Activated naive CD4-positive, alpha-beta T cell (primary cell): ENCODE measurements around the gene SCLY.

ENCODE experiments used
- DNase-seq, 4 experiments: peaks; one replicate each; lab custom pipeline; 2025; lab: John Stamatoyannopoulos, UW

The SCLY gene

GRCh38 chr2:238097988-238098871 is 37.4 kb downstream of the SCLY start:
- DNase-seq, result no peak

- DNase-seq, result no peak
Measured at GRCh38 chr2:238098901-238099713, 38.3 kb downstream of the SCLY start.

- DNase-seq, result no peak
Measured at GRCh38 chr2:238099714-238100048, 38.9 kb downstream of the SCLY start.

- DNase-seq, result no peak
Measured at GRCh38 chr2:238100049-238100820, 39.4 kb downstream of the SCLY start, which contains the start of gene ESPNL. Gene ESPNL (plus strand): TSS chr2:238100340. CDS start chr2:238100420, 80 bp downstream.

- DNase-seq, result no peak
Measured at GRCh38 chr2:238100821-238101771, 40.3 kb downstream of the SCLY start.

- DNase-seq, result no peak
Measured at GRCh38 chr2:238101891-238102841, 41.4 kb downstream of the SCLY start.

- no peak for DNase-seq
Measured at GRCh38 chr2:238102865-238103264, 42.1 kb downstream of the SCLY start.

- no peak for DNase-seq
Measured at GRCh38 chr2:238103465-238104225, 42.8 kb downstream of the SCLY start.

- no peak for DNase-seq
Measured at GRCh38 chr2:238104226-238104690, 43.5 kb downstream of the SCLY start.

- no peak for DNase-seq
Measured at GRCh38 chr2:238104691-238105371, 44.0 kb downstream of the SCLY start.

- no peak for DNase-seq
Measured at GRCh38 chr2:238105506-238106338, 44.9 kb downstream of the SCLY start.

- no peak for DNase-seq
Measured at GRCh38 chr2:238106339-238106697, 45.5 kb downstream of the SCLY start.

GRCh38 chr2:238106698-238107524 is 46.1 kb downstream of the SCLY start:
- DNase-seq, result no peak

GRCh38 chr2:238107525-238108422 is 47.0 kb downstream of the SCLY start:
- no peak for DNase-seq

- DNase-seq, result no peak
Measured at GRCh38 chr2:238108423-238109183, 47.8 kb downstream of the SCLY start.
